HuH-7.5 (cell line): ENCODE measurements around the gene TTC23.
"Not testable (repeated sequence)": the region's sequence is repeated elsewhere in the genome, so short reads cannot be mapped to it uniquely, and the experiment has no call there.

ENCODE experiments used
- DNase-seq: peaks from one replicate; pipeline ENCODE4 v3.0.0; 2011; ENCODE audit warnings: low spot score

The TTC23 gene

GRCh38 chr15:99197856-99198255, 51.5 kb downstream of the TTC23 start:
- no peak for DNase-seq

GRCh38 chr15:99192181-99192580, 57.2 kb downstream of the TTC23 start:
- DNase-seq: not testable (repeated sequence)

- DNase-seq: no peak
Observed at GRCh38 chr15:99187936-99188335, 61.4 kb downstream of the TTC23 start.

- no peak for DNase-seq
Observed at GRCh38 chr15:99185414-99186130, 63.8 kb downstream of the TTC23 start.

- DNase-seq: no peak
Observed at GRCh38 chr15:99182791-99183190, 66.6 kb downstream of the TTC23 start.

GRCh38 chr15:99181545-99181971, 67.8 kb downstream of the TTC23 start:
- DNase-seq: no peak

- no peak for DNase-seq
Observed at GRCh38 chr15:99180964-99181306, 68.4 kb downstream of the TTC23 start.

- DNase-seq: no peak
Observed at GRCh38 chr15:99180086-99180963, 69.1 kb downstream of the TTC23 start.

- no peak for DNase-seq
Observed at GRCh38 chr15:99177679-99178078, 71.7 kb downstream of the TTC23 start.

GRCh38 chr15:99176757-99177156, 72.6 kb downstream of the TTC23 start:
- DNase-seq: no peak

- DNase-seq: no peak
Observed at GRCh38 chr15:99174567-99175395, 74.6 kb downstream of the TTC23 start.

- DNase-seq: no peak
Observed at GRCh38 chr15:99172989-99173388, 76.4 kb downstream of the TTC23 start.

GRCh38 chr15:99172171-99172570, 77.2 kb downstream of the TTC23 start:
- DNase-seq: no peak

- no peak for DNase-seq
Observed at GRCh38 chr15:99170476-99171065, 78.8 kb downstream of the TTC23 start.

- no peak for DNase-seq
Observed at GRCh38 chr15:99169769-99170311, 79.5 kb downstream of the TTC23 start.

GRCh38 chr15:99168601-99169580, 80.5 kb downstream of the TTC23 start:
- no peak for DNase-seq

- no peak for DNase-seq
Observed at GRCh38 chr15:99167640-99168039, 81.7 kb downstream of the TTC23 start.

- no peak for DNase-seq
Observed at GRCh38 chr15:99167201-99167600, 82.2 kb downstream of the TTC23 start.

GRCh38 chr15:99165956-99166689, 83.3 kb downstream of the TTC23 start:
- DNase-seq: no peak
